ENCODE data around the gene UCN3. TPM values are rescaled to one million over a fixed set of nuclear protein-coding genes. Genes with fewer than 3 reads are reported as not detected.

UCN3 gene
- polyA plus RNA-seq, 3 donors: not detected

DNA sequence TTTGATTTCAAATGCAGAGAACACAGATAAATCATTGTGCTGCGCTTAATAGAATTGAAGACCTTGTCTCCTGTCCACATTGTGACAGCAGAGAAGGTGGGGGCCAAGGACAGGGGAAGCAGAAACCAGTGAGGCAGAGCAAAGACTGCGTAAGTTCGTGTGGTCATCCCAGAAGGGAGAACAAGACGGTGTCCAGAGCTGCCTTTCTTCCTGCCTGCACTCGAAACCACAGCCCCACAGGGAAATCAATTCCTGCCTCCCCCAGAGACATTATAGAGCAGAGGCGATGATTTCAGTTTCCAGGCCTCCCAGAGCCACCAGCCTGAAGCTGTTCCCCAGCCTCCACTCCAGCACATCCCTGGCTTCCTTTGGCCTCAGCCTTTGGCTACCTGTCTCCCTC is 39.7 kb upstream of the UCN3 start:
- H3K27ac Mint-ChIP-seq: no peak overlapping the region
- peak overlapping the region; percentile 9 for H2AFZ ChIP-seq (ENCODE audit: insufficient read depth, low read depth, low read length, poor library complexity, severe bottlenecking)
- H3K27me3 ChIP-seq (ENCODE audit: control insufficient read depth in 2 of 2, insufficient read depth in 2 of 2, low read length in 2 of 2): no peaks in the 10 kb centered on the region
- H3K4me3 Mint-ChIP-seq: no peak overlapping the region
- H3K9me3 Mint-ChIP-seq: peaks cover 4 to 17% (median 6%) of the 10 kb centered on the region in 7 donors
- H4K20me1 ChIP-seq (ENCODE audit: insufficient read depth, low read length): no peaks in the 10 kb centered on the region
- H3K4me3 ChIP-seq (replicated peaks in 1 of 3; ENCODE audit: low read depth in 2 of 3, low read length in 3 of 3): no peak overlapping the region
- no peak overlapping the region for H3K4me2 ChIP-seq (replicated peaks; ENCODE audit: extremely low read depth, low read length, poor library complexity, severe bottlenecking)
- H3K36me3 ChIP-seq (replicated peaks in 1 of 2; ENCODE audit: control insufficient read depth in 1 of 2, insufficient read depth in 2 of 2, low read length in 2 of 2): no peaks in the 10 kb centered on the region
- intact Hi-C loops (cut with micrococcal nuclease): no loop called here
- H3K4me1 ChIP-seq (ENCODE audit: control insufficient read depth in 1 of 2, insufficient read depth in 2 of 2, low read length in 2 of 2): no peaks in the 10 kb centered on the region
- peaks cover 4 to 9% (median 4%) of the 10 kb centered on the region in 3 donors for H3K27me3 Mint-ChIP-seq (ENCODE audit: low read depth in 3 of 3)
- DNase-seq: peak in 1 of 3 donors; percentile 1
- no peaks in the 10 kb centered on the region for H3K36me3 Mint-ChIP-seq
- no peak overlapping the region for H3K9ac ChIP-seq (ENCODE audit: insufficient read depth, low read length, poor library complexity, severe bottlenecking)
- no peaks in the 10 kb centered on the region for H3K79me2 ChIP-seq (ENCODE audit: insufficient read depth, low read length)
- peaks cover 0 to 3% of the 10 kb centered on the region in 2 donors for H3K9me3 ChIP-seq (replicated peaks in 1 of 2; ENCODE audit: control insufficient read depth in 1 of 2, insufficient read depth in 1 of 2, low read length in 2 of 2)
- no peak overlapping the region for H3K27ac ChIP-seq (ENCODE audit: low read depth in 1 of 2, low read length in 2 of 2)
- peaks cover 5% of the 10 kb centered on the region for H3K4me1 Mint-ChIP-seq
- TF ChIP-seq, protein P1, sequence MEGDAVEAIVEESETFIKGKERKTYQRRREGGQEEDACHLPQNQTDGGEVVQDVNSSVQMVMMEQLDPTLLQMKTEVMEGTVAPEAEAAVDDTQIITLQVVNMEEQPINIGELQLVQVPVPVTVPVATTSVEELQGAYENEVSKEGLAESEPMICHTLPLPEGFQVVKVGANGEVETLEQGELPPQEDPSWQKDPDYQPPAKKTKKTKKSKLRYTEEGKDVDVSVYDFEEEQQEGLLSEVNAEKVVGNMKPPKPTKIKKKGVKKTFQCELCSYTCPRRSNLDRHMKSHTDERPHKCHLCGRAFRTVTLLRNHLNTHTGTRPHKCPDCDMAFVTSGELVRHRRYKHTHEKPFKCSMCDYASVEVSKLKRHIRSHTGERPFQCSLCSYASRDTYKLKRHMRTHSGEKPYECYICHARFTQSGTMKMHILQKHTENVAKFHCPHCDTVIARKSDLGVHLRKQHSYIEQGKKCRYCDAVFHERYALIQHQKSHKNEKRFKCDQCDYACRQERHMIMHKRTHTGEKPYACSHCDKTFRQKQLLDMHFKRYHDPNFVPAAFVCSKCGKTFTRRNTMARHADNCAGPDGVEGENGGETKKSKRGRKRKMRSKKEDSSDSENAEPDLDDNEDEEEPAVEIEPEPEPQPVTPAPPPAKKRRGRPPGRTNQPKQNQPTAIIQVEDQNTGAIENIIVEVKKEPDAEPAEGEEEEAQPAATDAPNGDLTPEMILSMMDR (IDR thresholded peaks at IDR 0.05): no peak
- WGBS (ENCODE audit: insufficient coverage): 46% methylated on average over 6 of the region's 6 CpGs

GRCh38 chr10:5334196-5334880 is 30.4 kb upstream of the UCN3 start:
- H3K9me3 Mint-ChIP-seq: peaks cover 2 to 8% (median 3%) of the 10 kb centered on the region in 7 donors
- Histone ChIP-seq H4K20me1 (ENCODE audit: insufficient read depth, low read length) (no peaks in the 10 kb centered on the region), H3K79me2 (ENCODE audit: insufficient read depth, low read length) (no peaks in the 10 kb centered on the region), H3K4me1 (ENCODE audit: control insufficient read depth in 1 of 2, insufficient read depth in 2 of 2, low read length in 2 of 2) (peaks cover 2 to 17% of the 10 kb centered on the region in 2 donors), H2AFZ (ENCODE audit: insufficient read depth, low read depth, low read length, poor library complexity, severe bottlenecking) (no peak overlapping the region), H3K9ac (ENCODE audit: insufficient read depth, low read length, poor library complexity, severe bottlenecking) (no peak overlapping the region), H3K27ac (ENCODE audit: low read depth in 1 of 2, low read length in 2 of 2) (no peak overlapping the region), H3K4me2 (replicated peaks; ENCODE audit: extremely low read depth, low read length, poor library complexity, severe bottlenecking) (peak overlapping the region; percentile 40), H3K4me3 (replicated peaks in 1 of 3; ENCODE audit: low read depth in 2 of 3, low read length in 3 of 3) (no peak overlapping the region), H3K27me3 (ENCODE audit: control insufficient read depth in 2 of 2, insufficient read depth in 2 of 2, low read length in 2 of 2) (peaks cover 0 to 3% of the 10 kb centered on the region in 2 donors), H3K36me3 (replicated peaks in 1 of 2; ENCODE audit: control insufficient read depth in 1 of 2, insufficient read depth in 2 of 2, low read length in 2 of 2) (no peaks in the 10 kb centered on the region), H3K9me3 (replicated peaks in 1 of 2; ENCODE audit: control insufficient read depth in 1 of 2, insufficient read depth in 1 of 2, low read length in 2 of 2) (no peaks in the 10 kb centered on the region)
- H3K27ac Mint-ChIP-seq: peak overlapping the region in 1 of 7 donors; percentile 38
- H3K4me1 Mint-ChIP-seq: peaks cover 12% of the 10 kb centered on the region
- peaks cover 7 to 11% (median 7%) of the 10 kb centered on the region in 3 donors for H3K27me3 Mint-ChIP-seq (ENCODE audit: low read depth in 3 of 3)
- intact Hi-C loops (cut with micrococcal nuclease): no loop called here
- WGBS (ENCODE audit: insufficient coverage): no CpG with 5 or more reads among the region's 5 CpGs
- DNase-seq: peak; percentile 11 to 27 (median 14)
- H3K36me3 Mint-ChIP-seq: no peaks in the 10 kb centered on the region
- TF ChIP-seq, protein P1 (IDR thresholded peaks at IDR 0.05): no peak
- peak overlapping the region in 1 of 2 donors; percentile 21 for H3K4me3 Mint-ChIP-seq
